Panc1 (cell line): Measurements from ENCODE around the gene SEMA4D. TPM values are rescaled to one million over a fixed set of nuclear protein-coding genes. Genes with fewer than 3 reads are reported as not detected.

Experiments used
- ATAC-seq: fragments of 200-7000 bp; cut with Tn5 transposase; 2 replicates; pipeline ENCODE4 v1.9.1; 2020; ENCODE audit warnings: mild to moderate bottlenecking, moderate library complexity
- BruUV-seq: library from RNA; stranded (reverse); fragments of 400-500 nt; replicated peaks from 2 replicates; lab custom pipeline; 2021; lab: Mats Ljungman, UMichigan
- CTCF ChIA-PET: fragments of 300-600 bp; sonication (Branson Sonifier 250); formaldehyde crosslinking; loops from one replicate; lab custom pipeline; 2022; ENCODE audit warnings: antibody characterized with exemption; lab: Charles Lee
- POLR2A ChIA-PET: fragments of 300-600 bp; sonication (Branson Sonifier 250); formaldehyde crosslinking; loops from one replicate; lab custom pipeline; 2022; ENCODE audit warnings: antibody characterized with exemption; lab: Charles Lee
- DNase-seq: peaks from one replicate; pipeline ENCODE4 v3.0.0-alpha.2; 2010; ENCODE audit warnings: low read depth, low spot score
- H3K27ac ChIP-seq: 2 replicates; pipeline ENCODE4 v1.5.1; 2011; ENCODE audit warnings: mild to moderate bottlenecking, low read length, inconsistent platforms
- H3K27me3 ChIP-seq: fragments of 200-500 bp; sonication (Bioruptor generic); 2 replicates; pipeline ENCODE4 v1.6.0; 2014; ENCODE audit warnings: low read length, inconsistent platforms; ENCODE audit not compliant: control insufficient read depth, insufficient read depth
- H3K36me3 ChIP-seq: fragments of 200-500 bp; sonication (Bioruptor generic); 2 replicates; pipeline ENCODE4 v1.5.1; 2014; ENCODE audit warnings: inconsistent platforms, mild to moderate bottlenecking, low read length, moderate library complexity; ENCODE audit not compliant: control insufficient read depth, insufficient read depth
- H3K4me1 ChIP-seq: 2 replicates; pipeline ENCODE4 v1.5.1; 2011; ENCODE audit warnings: inconsistent platforms, mild to moderate bottlenecking, low read length, moderate library complexity; ENCODE audit not compliant: control insufficient read depth, insufficient read depth
- H3K4me3 ChIP-seq, 2 experiments: 2 replicates each; pipeline ENCODE4 v1.5.1; 2011 to 2012; ENCODE audit warnings: low read depth in 2 of 2, low read length in 2 of 2, mild to moderate bottlenecking in 2 of 2, inconsistent platforms in 1 of 2, moderate library complexity in 1 of 2
- H3K9me3 ChIP-seq: fragments of 200-500 bp; sonication (Bioruptor generic); 2 replicates; pipeline ENCODE4 v1.5.1; 2014; ENCODE audit warnings: low read depth, mild to moderate bottlenecking, inconsistent platforms, low read length, moderate library complexity; ENCODE audit not compliant: control insufficient read depth, insufficient read depth
- CTCF ChIP-seq: fragments of 450-650 bp; IDR thresholded peaks from 2 replicates; pipeline ENCODE4 v1.5.1; 2017; ENCODE audit warnings: mild to moderate bottlenecking
- POLR2AphosphoS5 ChIP-seq: IDR thresholded peaks from 2 replicates; pipeline ENCODE4 v1.6.1; 2012; ENCODE audit warnings: mild to moderate bottlenecking, low read depth, low read length, moderate library complexity
- REST ChIP-seq, 2 experiments: IDR thresholded peaks; 2 replicates each; pipeline ENCODE4 v1.6.1; 2011 to 2012; ENCODE audit warnings: low read depth in 2 of 2, control low read depth in 1 of 2, low read length in 1 of 2, mild to moderate bottlenecking in 1 of 2, moderate library complexity in 1 of 2; ENCODE audit not compliant: insufficient read depth in 1 of 2
- SIN3A ChIP-seq: IDR thresholded peaks from 2 replicates; pipeline ENCODE4 v1.6.1; 2012; ENCODE audit warnings: low read depth, mild to moderate bottlenecking, low read length, moderate library complexity, borderline replicate concordance; ENCODE audit not compliant: insufficient read depth
- TCF7L2 ChIP-seq: IDR thresholded peaks from 2 replicates; pipeline ENCODE4 v1.6.1; 2011; ENCODE audit warnings: mild to moderate bottlenecking, low read depth, low read length, inconsistent platforms
- in situ Hi-C: cut with HindIII; loops from 2 replicates; pipeline ENCODE4 v1.10.0; 2016; ENCODE audit warnings: low sequenced_read_pairs, low pct_unique_long_range_greater_than_20kb
- intact Hi-C: fragments of 100-400 bp; cut with micrococcal nuclease; formaldehyde crosslinking; loops from one replicate; pipeline ENCODE4 v1.10.0; 2022; ENCODE audit not compliant: unreplicated experiment
- total RNA-seq: library from RNA; stranded (reverse); gene quantifications from one replicate; pipeline ENCODE4 v1.2.1, GENCODE V29; 2021; ENCODE audit not compliant: unreplicated experiment

Gene SEMA4D
- total RNA-seq, 1 experiment from 2014 or later: 6.5 TPM

- Histone ChIP-seq H3K36me3 (no peaks in the 10 kb centered on the region), H3K4me1 (no peaks in the 10 kb centered on the region), H3K9me3 (no peaks in the 10 kb centered on the region), H3K27me3 (no peaks in the 10 kb centered on the region), H3K27ac (no peak overlapping the region), H3K4me3 (no peak overlapping the region)
- intact Hi-C loops: no loop called here
- DNase-seq (no peak), ATAC-seq (no peak)
- no peak for TF ChIP-seq TCF7L2
- TF ChIP-seq SIN3A: no peak
- no peak for TF ChIP-seq POLR2AphosphoS5
- TF ChIP-seq CTCF: no peak
- TF ChIP-seq REST (IDR thresholded peaks at IDR 0.05; ENCODE audit: insufficient read depth in 1 of 2, low read depth in 2 of 2, low read length in 1 of 2): no peak
- no TSS peak for BruUV-seq
- ChIA-PET CTCF (no interaction called here), POLR2A (no interaction called here)
- in situ Hi-C loops: no loop called here
These were observed 128.9 kb downstream of the SEMA4D start for GRCh38 chr9:89368978-89369377.

- Histone ChIP-seq H3K36me3 (no peaks in the 10 kb centered on the region), H3K4me3 (no peak overlapping the region), H3K4me1 (no peaks in the 10 kb centered on the region), H3K27ac (no peak overlapping the region), H3K27me3 (no peaks in the 10 kb centered on the region), H3K9me3 (no peaks in the 10 kb centered on the region)
- DNase-seq (no peak), ATAC-seq (no peak)
- CTCF ChIA-PET: no interaction called here
- no peak for TF ChIP-seq REST (IDR thresholded peaks at IDR 0.05; ENCODE audit: insufficient read depth in 1 of 2, low read depth in 2 of 2, low read length in 1 of 2)
- no peak for TF ChIP-seq CTCF
- no peak for TF ChIP-seq TCF7L2
- TF ChIP-seq SIN3A: no peak
- TF ChIP-seq POLR2AphosphoS5: no peak
- POLR2A ChIA-PET: no interaction called here
- no TSS peak for BruUV-seq
- intact Hi-C loops: no loop called here
- in situ Hi-C loops: no loop called here
These were observed 129.4 kb downstream of the SEMA4D start for GRCh38 chr9:89368550-89368949.
